ENCODE data around the gene LSS. TPM values are rescaled to one million over a fixed set of nuclear protein-coding genes. Genes with fewer than 3 reads are reported as not detected.

The LSS gene
- total and polyA plus RNA-seq, 2 of the 8 experiments (the other 6 are each of a cell fraction or from before 2014, with no cell fraction given) = 96.1 to 123 TPM

GRCh38 chr21:46226146-46226545 lies 2.4 kb downstream of the LSS start:
- no peak for FAIRE-seq
- H3K4me1 ChIP-seq (replicated peaks in 1 of 4; ENCODE audit: control insufficient read depth in 3 of 4, insufficient read depth in 4 of 4, low read length in 3 of 4) = peaks cover 3 to 12% (median 6%) of the 10 kb centered on the region in 4 experiments
- no peak for TF ChIP-seq TEAD4 (IDR thresholded peaks at IDR 0.05; ENCODE audit: low read depth, low read length)
- no peak for TF ChIP-seq TAF7 (optimal IDR thresholded peaks at IDR 0.05; ENCODE audit: borderline replicate concordance, low read depth, low read length)
- no peak for TF ChIP-seq CBX8 (IDR thresholded peaks at IDR 0.05; ENCODE audit: borderline replicate concordance, low read depth, low read length)
- TF ChIP-seq NRF1 (IDR thresholded peaks at IDR 0.05; ENCODE audit: low read depth, low read length) = no peak

More at GRCh38 chr21:46226146-46226545, 2.4 kb downstream of the LSS start:
- H3K27ac ChIP-seq (ENCODE audit: low read depth, low read length) = no peak overlapping the region
- peaks cover 2 to 27% (median 15%) of the 10 kb centered on the region in 4 experiments; a peak in 6 of 8 replicates for H3K36me3 ChIP-seq (ENCODE audit: control insufficient read depth in 2 of 4, insufficient read depth in 4 of 4, low read length in 3 of 4)
- H4K5ac ChIP-seq (ENCODE audit: insufficient read length, low read depth, low read length) = no peak overlapping the region
- H3K79me2 ChIP-seq (ENCODE audit: control insufficient read depth in 1 of 2, insufficient read depth in 2 of 2, low read length in 2 of 2) = peaks cover 15 to 57% of the 10 kb centered on the region in 2 experiments; a peak in 3 of 4 replicates
- no peak overlapping the region for H3K14ac ChIP-seq (ENCODE audit: insufficient read length)
- no peak overlapping the region for H4K8ac ChIP-seq (ENCODE audit: extremely low read depth, insufficient read depth, low read length)
- WGBS, 2 experiments (ENCODE audit: extremely low coverage in 1 of 2, insufficient coverage in 1 of 2, insufficient read length in 1 of 2, insufficient replicate concordance in 2 of 2, low coverage in 1 of 2, low lambda C conversion rate in 2 of 2, missing lambda C conversion rate in 1 of 2) = 95% methylated on average over 1 of the region's 1 CpG; no CpG with 5 or more reads in 1 of the 2 experiments
- H3K4me2 ChIP-seq (ENCODE audit: insufficient read depth in 1 of 2, low read depth in 2 of 2, low read length in 2 of 2) = peak overlapping the region in 1 of 2 experiments; percentile 21; a peak in 1 of 4 replicates
- no peak for DNase-seq (ENCODE audit: low read depth in 1 of 2, low spot score in 2 of 2)
- no peak overlapping the region for H3K4ac ChIP-seq (replicated peaks; ENCODE audit: insufficient read length, low read depth, low read length)
- 0 out of 2 replicates have a peak overlapping the region, but pooled peaks have one; percentile 35 for H2BK15ac ChIP-seq (ENCODE audit: low read length)
- H3K4me3 ChIP-seq (ENCODE audit: extremely low read depth in 1 of 4, insufficient read depth in 2 of 4, low read depth in 3 of 4, low read length in 4 of 4) = no peak overlapping the region
- no peak overlapping the region for H3K23ac ChIP-seq (ENCODE audit: insufficient read length)
- H3K18ac ChIP-seq (ENCODE audit: extremely low read depth, low read length) = no peak overlapping the region
- H3K79me1 ChIP-seq (ENCODE audit: low read depth, low read length) = peaks cover 19% of the 10 kb centered on the region
- no peak overlapping the region for H2BK12ac ChIP-seq (ENCODE audit: low read depth, low read length)
- POLR2A ChIA-PET (ENCODE audit: partially characterized antibody) = no interaction called here
- no peak overlapping the region for H2AFZ ChIP-seq (ENCODE audit: low read length)
- peaks cover 16 to 19% of the 10 kb centered on the region in 2 experiments; a peak in 3 of 4 replicates for H3K9me3 ChIP-seq (ENCODE audit: insufficient read depth in 2 of 2, low read depth in 1 of 2, low read length in 1 of 2)
- H3K9ac ChIP-seq (replicated peaks in 1 of 4; ENCODE audit: extremely low read depth in 1 of 4, low read depth in 3 of 4, low read length in 3 of 4) = no peak overlapping the region
- H4K20me1 ChIP-seq (replicated peaks in 1 of 2; ENCODE audit: control insufficient read depth in 1 of 2, insufficient read depth in 2 of 2, low read length in 2 of 2) = peaks cover 6 to 25% of the 10 kb centered on the region in 2 experiments
- H2BK120ac ChIP-seq (replicated peaks; ENCODE audit: low read depth, low read length) = no peak overlapping the region
- H2BK5ac ChIP-seq (ENCODE audit: low read depth, low read length) = peak overlapping the region; percentile 22; the same call in 1 of the 2 replicates
- CTCF ChIA-PET (ENCODE audit: partially characterized antibody) = interaction anchor here (0.9 to 2.0 kb wide), 4 partner anchors 10 to 80 kb away, joined by 3 to 16 read pairs (median 4); no protein-coding TSS in a partner anchor
- H4K91ac ChIP-seq (replicated peaks; ENCODE audit: insufficient read length, low read length) = no peak overlapping the region
- peaks cover 0 to 4% (median 0%) of the 10 kb centered on the region in 4 experiments; a peak in 2 of 7 replicates for H3K27me3 ChIP-seq (replicated peaks in 1 of 4; ENCODE audit: control insufficient read depth in 3 of 4, extremely low read depth in 1 of 4, insufficient read depth in 3 of 4, low read length in 3 of 4)
- H2AK5ac ChIP-seq (ENCODE audit: low read depth, low read length) = no peak overlapping the region
- no peak overlapping the region for H3K56ac ChIP-seq (replicated peaks; ENCODE audit: insufficient read length, low read depth, low read length)
- H3K23me2 ChIP-seq (ENCODE audit: low read depth, low read length) = peaks cover 7% of the 10 kb centered on the region; the same call in 1 of the 2 replicates
- H2BK20ac ChIP-seq (ENCODE audit: low read length) = no peak overlapping the region

All from H1 (cell line).